AG04450 (cell line): Measurements from ENCODE around the gene DAGLA. TPM values are rescaled to one million over a fixed set of nuclear protein-coding genes. Genes with fewer than 3 reads are reported as not detected.

Experiments
- CTCF ChIA-PET: fragments of 300-600, 350-600 bp; formaldehyde crosslinking; extraction: SDS; loops from one replicate; lab custom pipeline; 2022; ENCODE audit warnings: antibody characterized with exemption, inconsistent platforms; lab: Charles Lee
- POLR2A ChIA-PET: fragments of 350-600 bp; formaldehyde crosslinking; extraction: SDS; loops from one replicate; lab custom pipeline; 2021; ENCODE audit warnings: antibody characterized with exemption, inconsistent platforms; lab: Yijun Ruan, JAX
- DNase-seq: peaks from one replicate; pipeline ENCODE4 v3.0.0-alpha.2; 2011; ENCODE audit warnings: low read depth, low spot score
- H3K27ac ChIP-seq: one replicate; pipeline ENCODE4 v1.5.1; 2012; ENCODE audit warnings: low read depth, low read length, control low read depth
- H3K27me3 ChIP-seq: one replicate; pipeline ENCODE4 v1.6.0; 2012; ENCODE audit warnings: low read length; ENCODE audit not compliant: control insufficient read depth, insufficient read depth
- H3K4me3 ChIP-seq: 2 replicates; pipeline ENCODE4 v1.5.1; 2011; ENCODE audit warnings: mild to moderate bottlenecking, low read depth, low read length, control low read depth
- H3K9me3 ChIP-seq: 2 replicates; pipeline ENCODE4 v1.5.1; 2012; ENCODE audit warnings: low read length; ENCODE audit not compliant: control insufficient read depth, insufficient read depth
- polyA plus RNA-seq: library from polyadenylated mRNA; depleted of rRNA; stranded (reverse); fragments of >200 nt; gene quantifications from 2 replicates; pipeline ENCODE4 v1.2.3, GENCODE V29; 2011
- TF ChIP-seq, protein P1 (sequence below): IDR thresholded peaks from 2 replicates; pipeline ENCODE4 v1.5.1; 2011; ENCODE audit warnings: low read depth, low read length, control low read depth, inconsistent platforms

The DAGLA gene
- polyA plus RNA-seq, 1 experiment = 1.1 TPM

DNA sequence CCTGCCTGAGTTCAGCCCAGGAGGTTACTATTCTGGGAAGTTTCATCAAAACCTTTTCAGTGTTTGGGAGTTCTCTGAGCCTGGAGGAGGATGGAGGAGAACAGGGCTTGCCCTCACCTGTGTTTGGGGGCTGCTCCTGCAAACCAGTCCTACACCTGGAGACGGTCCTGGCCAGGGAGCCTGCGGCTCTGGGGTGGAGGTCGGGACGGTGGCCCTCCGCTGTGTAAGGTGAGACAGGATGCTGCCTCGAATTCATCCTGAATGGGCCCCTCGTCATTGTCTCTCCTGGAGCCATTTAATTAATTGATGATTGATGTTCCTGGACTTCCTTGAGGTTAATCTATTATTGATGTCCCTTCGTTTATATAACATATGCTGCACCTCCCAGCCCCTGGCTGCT lies 6.3 kb downstream of the DAGLA start:
- Histone ChIP-seq H3K27ac (no peak overlapping the region), H3K9me3 (no peaks in the 10 kb centered on the region; the same call in 1 of the 2 replicates), H3K4me3 (no peak overlapping the region), H3K27me3 (peaks cover 50% of the 10 kb centered on the region)
- TF ChIP-seq, protein P1, sequence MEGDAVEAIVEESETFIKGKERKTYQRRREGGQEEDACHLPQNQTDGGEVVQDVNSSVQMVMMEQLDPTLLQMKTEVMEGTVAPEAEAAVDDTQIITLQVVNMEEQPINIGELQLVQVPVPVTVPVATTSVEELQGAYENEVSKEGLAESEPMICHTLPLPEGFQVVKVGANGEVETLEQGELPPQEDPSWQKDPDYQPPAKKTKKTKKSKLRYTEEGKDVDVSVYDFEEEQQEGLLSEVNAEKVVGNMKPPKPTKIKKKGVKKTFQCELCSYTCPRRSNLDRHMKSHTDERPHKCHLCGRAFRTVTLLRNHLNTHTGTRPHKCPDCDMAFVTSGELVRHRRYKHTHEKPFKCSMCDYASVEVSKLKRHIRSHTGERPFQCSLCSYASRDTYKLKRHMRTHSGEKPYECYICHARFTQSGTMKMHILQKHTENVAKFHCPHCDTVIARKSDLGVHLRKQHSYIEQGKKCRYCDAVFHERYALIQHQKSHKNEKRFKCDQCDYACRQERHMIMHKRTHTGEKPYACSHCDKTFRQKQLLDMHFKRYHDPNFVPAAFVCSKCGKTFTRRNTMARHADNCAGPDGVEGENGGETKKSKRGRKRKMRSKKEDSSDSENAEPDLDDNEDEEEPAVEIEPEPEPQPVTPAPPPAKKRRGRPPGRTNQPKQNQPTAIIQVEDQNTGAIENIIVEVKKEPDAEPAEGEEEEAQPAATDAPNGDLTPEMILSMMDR = no peak
- POLR2A ChIA-PET = no interaction called here
- CTCF ChIA-PET = no interaction called here
- no peak for DNase-seq

GRCh38 chr11:61687420-61687819 lies 7.2 kb downstream of the DAGLA start:
- ChIA-PET CTCF (interaction anchor here (0.7 kb wide), 1 partner anchor 46 kb away, joined by 3 read pairs; no protein-coding TSS in a partner anchor), POLR2A (no interaction called here)
- Histone ChIP-seq H3K9me3 (no peaks in the 10 kb centered on the region; the same call in 1 of the 2 replicates), H3K27ac (no peak overlapping the region), H3K4me3 (no peak overlapping the region), H3K27me3 (peaks cover 50% of the 10 kb centered on the region)
- DNase-seq = no peak
- TF ChIP-seq, protein P1 = no peak

DNA sequence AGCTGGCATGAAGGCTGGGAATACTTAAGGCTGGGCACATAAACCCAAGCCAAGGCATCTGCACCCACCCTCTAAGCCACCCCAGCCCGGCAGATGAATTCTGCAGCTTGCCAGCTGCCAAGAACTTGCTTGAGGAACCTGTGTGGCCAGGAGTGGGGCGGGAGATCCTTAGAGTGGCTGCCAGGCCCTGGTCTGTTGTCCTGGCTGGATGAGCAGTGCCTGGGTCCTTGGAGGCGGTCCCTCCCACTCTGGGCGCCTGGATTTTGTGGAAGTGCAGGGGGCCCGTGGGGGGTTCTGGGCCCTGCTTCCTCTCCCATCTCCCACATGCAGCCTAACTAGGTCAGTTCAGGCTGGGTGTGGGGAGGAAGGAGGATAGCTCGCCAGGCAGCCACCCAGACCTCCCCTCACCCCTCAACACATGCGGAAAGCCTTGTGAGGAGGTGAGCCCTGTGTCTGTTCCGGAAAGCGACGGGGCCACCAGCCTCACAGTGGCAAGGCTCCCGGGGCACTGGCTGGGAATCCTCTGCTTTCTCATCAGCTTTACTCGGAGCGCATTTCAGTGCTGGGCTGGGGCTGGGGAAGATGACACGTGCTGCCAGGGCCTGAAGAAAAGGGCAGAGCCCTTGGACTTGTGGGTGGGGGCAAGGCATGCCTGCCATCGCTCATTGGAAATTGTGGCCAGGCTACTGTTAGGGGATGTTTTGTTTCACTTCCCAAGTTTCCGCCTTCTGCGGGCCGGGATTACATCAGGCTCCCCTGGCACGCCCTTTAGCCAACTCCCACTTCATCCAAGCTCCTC lies 8.4 kb downstream of the DAGLA start:
- CTCF ChIA-PET = interaction anchor here (0.7 to 1.0 kb wide), 2 partner anchors 45 to 200 kb away, joined by 3 to 4 read pairs; no protein-coding TSS in a partner anchor
- Histone ChIP-seq H3K9me3 (no peaks in the 10 kb centered on the region; the same call in 1 of the 2 replicates), H3K4me3 (no peak overlapping the region), H3K27ac (no peak overlapping the region), H3K27me3 (peaks cover 44% of the 10 kb centered on the region)
- TF ChIP-seq, protein P1 = no peak
- POLR2A ChIA-PET = no interaction called here
- no peak for DNase-seq

DNA sequence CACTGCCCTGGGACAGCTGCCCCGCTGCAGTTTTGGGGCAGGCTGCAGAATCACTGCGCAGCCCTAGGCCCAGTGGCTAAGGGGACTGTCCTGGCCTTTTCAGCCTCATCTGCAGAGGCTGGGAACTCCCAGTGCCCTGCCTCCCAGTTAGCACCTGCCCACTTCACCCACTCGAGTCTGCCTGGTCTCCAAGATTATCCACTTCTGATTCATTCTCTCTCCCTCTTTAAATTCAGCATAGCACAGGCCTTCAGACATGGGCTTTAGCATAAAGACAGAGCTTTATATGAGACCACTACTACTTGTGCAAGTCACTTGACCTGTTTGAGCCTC lies 8.9 kb downstream of the DAGLA start:
- TF ChIP-seq, protein P1 = no peak
- no peak overlapping the region for H3K27ac ChIP-seq
- no peak overlapping the region for H3K4me3 ChIP-seq
- CTCF ChIA-PET = interaction anchor here (0.7 to 1.0 kb wide), 2 partner anchors 44 to 200 kb away, joined by 3 to 4 read pairs; no protein-coding TSS in a partner anchor
- H3K27me3 ChIP-seq = peaks cover 41% of the 10 kb centered on the region
- POLR2A ChIA-PET = interaction anchor here (0.7 kb wide), 1 partner anchor 56 kb away, joined by 5 read pairs; no protein-coding TSS in a partner anchor
- no peak for DNase-seq
- H3K9me3 ChIP-seq = no peaks in the 10 kb centered on the region; the same call in 1 of the 2 replicates
